Measurements from ENCODE around the gene PAX6. TPM values are rescaled to one million over a fixed set of nuclear protein-coding genes. Genes with fewer than 3 reads are reported as not detected.

The PAX6 gene
- total RNA-seq, 2 donors from 2014 or later, result not detected

DNA sequence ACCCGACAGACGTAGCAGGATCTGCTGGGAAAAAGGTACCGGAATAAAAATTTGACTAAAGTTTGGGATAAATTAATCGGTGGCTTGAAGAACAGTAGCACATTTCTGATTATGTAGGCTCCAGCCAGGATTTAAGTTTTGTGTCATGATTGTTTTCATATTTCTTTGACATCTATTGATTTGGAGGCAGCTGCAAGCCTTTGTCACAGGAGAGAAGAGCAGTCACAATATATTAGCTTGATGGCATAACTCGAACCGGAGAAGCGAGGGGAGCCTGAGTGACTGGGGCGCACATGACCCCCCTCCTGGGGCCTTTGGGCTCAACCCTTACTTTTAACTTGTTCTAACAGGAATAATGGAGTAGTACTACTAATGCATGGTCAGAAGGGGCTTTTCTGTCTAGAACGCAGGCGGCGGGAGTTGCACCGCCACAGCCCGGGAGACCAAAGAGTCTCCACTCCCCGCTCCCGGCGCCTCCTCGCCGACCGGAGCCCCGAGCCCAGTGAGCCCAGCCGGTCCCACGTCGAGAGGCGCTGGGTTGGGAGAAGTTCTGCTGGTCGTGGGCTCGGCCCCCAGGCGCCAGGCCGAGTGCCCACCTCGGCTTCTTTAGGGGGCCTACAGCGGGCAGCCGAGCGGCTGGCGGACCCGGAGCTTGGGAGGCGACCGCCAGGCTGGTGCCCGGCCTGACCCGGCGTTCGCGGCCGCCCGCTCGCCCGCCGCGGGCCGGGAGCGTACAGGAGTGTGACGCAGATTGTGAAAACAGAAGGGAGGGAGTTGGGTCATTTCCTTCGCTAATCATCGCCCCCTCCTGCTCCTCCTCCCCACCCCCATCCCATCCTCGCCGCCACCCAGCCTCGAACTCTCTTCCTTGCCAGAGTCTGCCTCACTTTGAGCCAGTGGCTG, 15.7 kb upstream of the PAX6 start:
- H3K9me3 ChIP-seq (ENCODE audit: control insufficient read depth, low read length, poor library complexity, severe bottlenecking), result no peaks in the 10 kb centered on the region
- no peak overlapping the region for H3K27ac Mint-ChIP-seq
- ATAC-seq (no peak), DNase-seq (no peak)
- peaks cover 77% of the 10 kb centered on the region for H3K27me3 Mint-ChIP-seq
- peaks cover 3% of the 10 kb centered on the region for H3K36me3 Mint-ChIP-seq (ENCODE audit: low read depth)
- peaks cover 13% of the 10 kb centered on the region for H3K4me1 Mint-ChIP-seq
- H3K4me3 Mint-ChIP-seq, result peak overlapping the region; percentile 47

DNA sequence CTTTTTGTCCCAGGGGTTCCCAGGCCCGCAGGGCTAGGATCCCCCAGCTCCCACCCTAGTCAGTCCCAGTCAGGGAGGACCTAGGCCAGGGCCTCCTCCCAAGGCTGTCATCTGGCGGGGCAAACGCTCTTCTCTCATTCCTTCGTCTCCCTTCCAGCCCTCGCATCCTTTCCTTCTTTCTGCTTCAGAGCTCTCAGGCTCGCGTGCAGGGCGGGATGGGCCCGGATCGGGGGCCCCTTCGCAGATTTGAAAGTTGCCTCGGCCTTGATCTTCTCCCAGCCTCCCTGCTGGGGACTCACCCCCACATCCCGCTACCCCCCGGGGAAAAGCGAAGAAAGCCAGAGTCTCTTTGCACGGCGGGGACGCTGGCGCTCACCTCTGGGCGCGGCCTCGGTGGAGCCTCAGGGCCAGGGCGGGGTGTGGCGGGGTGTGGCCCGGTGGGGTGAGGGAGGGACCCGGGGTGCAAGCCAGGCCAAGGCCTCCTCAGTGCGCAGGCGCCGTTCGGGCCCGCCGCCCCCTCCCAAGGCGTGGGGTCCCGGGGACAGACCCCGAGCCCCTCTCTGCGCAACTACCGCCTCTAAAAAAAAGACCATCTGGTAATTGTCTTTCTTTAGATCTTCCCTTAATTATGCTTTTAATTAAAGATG, 14.8 kb upstream of the PAX6 start:
- ATAC-seq (no peak), DNase-seq (no peak)
- peaks cover 3% of the 10 kb centered on the region for H3K36me3 Mint-ChIP-seq (ENCODE audit: low read depth)
- peaks cover 84% of the 10 kb centered on the region for H3K27me3 Mint-ChIP-seq
- peak overlapping the region; percentile 47 for H3K4me3 Mint-ChIP-seq
- peak overlapping the region; percentile 56 for H3K27ac Mint-ChIP-seq
- peaks cover 3% of the 10 kb centered on the region for H3K9me3 ChIP-seq (ENCODE audit: control insufficient read depth, low read length, poor library complexity, severe bottlenecking)
- H3K4me1 Mint-ChIP-seq, result peaks cover 13% of the 10 kb centered on the region

DNA sequence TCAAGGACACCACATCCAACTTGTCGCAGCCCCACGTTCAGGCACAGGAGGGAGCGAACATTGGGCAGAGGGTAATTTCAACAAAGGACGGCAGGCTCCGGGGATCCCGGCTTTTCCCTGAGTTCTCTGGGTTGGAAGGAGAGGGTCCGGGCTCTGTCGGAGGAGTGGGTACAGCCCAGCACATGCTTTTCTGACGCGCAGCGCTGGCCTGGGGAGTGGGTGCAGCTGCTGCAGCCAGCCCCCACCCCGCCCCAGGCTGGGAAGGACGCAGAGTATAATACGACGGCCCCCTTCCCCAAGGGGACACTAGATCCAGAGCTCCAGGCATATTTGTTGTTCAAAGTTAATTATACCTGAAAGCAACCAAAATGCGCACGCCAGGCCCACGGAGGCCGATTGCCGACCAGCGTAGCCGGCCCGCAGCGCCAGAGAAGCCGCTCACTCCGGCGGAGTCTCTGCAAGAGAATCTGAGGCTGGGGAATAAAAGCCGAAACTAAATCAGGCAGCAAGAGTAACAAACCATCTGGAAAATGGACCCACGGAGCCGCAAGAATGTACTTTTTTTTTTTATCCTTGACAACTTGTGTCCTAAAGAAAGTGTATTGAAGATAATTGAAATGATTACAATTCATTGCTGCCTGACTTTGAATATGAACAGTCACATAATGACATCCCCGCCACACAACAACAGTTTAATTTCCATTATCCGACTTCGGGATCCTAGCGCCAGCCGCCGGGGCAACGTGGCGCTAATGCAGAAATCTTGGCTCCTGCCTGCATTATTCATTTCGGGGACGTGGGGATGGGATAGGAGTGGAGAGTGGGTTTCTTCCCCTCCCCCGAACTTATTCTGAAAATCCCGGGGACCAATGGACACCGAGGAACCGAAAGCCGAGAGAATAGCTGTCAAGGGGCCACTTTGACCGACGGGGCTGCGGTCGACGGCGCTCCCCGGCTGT, 14.0 kb upstream of the PAX6 start:
- Mint-ChIP-seq H3K36me3 (ENCODE audit: low read depth) (peaks cover 3% of the 10 kb centered on the region), H3K27me3 (peaks cover 87% of the 10 kb centered on the region), H3K4me1 (peaks cover 13% of the 10 kb centered on the region), H3K27ac (peak overlapping the region; percentile 56), H3K4me3 (peak overlapping the region; percentile 67)
- DNase-seq (no peak), ATAC-seq (no peak)
- H3K9me3 ChIP-seq (ENCODE audit: control insufficient read depth, low read length, poor library complexity, severe bottlenecking), result peaks cover 8% of the 10 kb centered on the region

DNA sequence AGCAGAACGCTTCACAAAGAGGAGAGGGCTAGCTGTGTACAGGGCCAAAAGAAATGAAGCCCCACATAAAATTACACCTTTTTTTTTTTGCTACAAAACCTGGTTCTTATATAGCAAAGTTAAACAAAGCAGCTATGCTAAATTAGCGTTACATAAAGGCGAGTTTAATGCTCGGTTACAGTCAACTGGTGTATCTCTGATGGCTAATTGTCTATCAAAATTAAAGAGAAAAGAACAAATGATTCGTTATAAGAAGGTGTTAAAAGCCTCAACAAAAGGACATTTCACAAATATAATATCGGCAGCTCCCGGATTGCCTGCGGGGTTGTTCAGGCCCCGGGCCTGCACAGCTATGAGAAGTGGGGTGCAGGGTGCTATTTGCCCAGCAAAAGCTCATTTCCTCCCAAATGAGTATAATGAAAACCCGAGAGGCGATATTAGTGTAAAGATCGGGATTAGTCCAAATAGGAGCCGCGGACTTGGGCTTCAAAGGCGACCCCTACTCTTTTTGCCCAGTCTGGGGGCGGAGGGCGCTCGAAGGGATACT, 13.3 kb upstream of the PAX6 start:
- Mint-ChIP-seq H3K27ac (peak overlapping the region; percentile 56), H3K36me3 (ENCODE audit: low read depth) (peaks cover 3% of the 10 kb centered on the region), H3K4me1 (peaks cover 13% of the 10 kb centered on the region), H3K4me3 (peak overlapping the region; percentile 31), H3K27me3 (peaks cover 87% of the 10 kb centered on the region)
- H3K9me3 ChIP-seq (ENCODE audit: control insufficient read depth, low read length, poor library complexity, severe bottlenecking), result peaks cover 8% of the 10 kb centered on the region
- no peak for DNase-seq
- ATAC-seq, result no peak

DNA sequence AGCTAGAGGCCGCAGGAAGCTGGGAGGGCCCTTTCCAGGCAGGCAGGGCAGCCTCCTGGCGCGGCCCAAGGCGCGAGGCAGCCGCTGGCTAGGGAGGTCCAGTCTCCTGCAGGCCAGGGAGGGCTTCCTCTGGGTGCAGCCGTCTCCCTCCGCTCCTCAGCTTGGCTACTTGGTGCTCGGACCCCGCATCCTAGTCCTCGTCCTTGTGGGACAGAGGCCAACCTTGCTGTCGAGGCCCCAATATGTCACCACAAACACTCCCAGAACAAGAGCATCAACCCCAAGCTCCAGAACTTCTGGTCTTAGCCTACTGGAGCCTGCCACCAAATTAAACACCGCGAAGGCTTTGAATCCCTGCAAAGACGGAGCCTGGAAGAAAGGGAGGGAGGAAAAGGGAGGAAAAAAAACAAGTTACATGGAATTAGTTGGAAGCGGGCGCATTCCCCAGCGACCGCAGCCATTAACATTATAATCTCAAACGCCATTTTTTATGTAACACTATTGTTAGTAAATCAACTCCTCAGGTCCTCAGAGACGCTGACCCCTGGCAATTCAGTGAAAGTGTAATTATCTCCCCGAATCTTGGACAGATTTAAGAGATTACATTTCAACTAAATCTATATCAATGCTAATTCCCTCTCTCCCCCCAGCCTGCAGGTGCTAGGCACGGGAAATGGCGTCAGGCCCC, 12.7 kb upstream of the PAX6 start:
- H3K4me1 Mint-ChIP-seq, result peaks cover 13% of the 10 kb centered on the region
- DNase-seq (no peak), ATAC-seq (no peak)
- peaks cover 3% of the 10 kb centered on the region for H3K36me3 Mint-ChIP-seq (ENCODE audit: low read depth)
- H3K27ac Mint-ChIP-seq, result peak overlapping the region; percentile 56
- H3K4me3 Mint-ChIP-seq, result no peak overlapping the region
- H3K9me3 ChIP-seq (ENCODE audit: control insufficient read depth, low read length, poor library complexity, severe bottlenecking), result peaks cover 8% of the 10 kb centered on the region
- peaks cover 82% of the 10 kb centered on the region for H3K27me3 Mint-ChIP-seq

DNA sequence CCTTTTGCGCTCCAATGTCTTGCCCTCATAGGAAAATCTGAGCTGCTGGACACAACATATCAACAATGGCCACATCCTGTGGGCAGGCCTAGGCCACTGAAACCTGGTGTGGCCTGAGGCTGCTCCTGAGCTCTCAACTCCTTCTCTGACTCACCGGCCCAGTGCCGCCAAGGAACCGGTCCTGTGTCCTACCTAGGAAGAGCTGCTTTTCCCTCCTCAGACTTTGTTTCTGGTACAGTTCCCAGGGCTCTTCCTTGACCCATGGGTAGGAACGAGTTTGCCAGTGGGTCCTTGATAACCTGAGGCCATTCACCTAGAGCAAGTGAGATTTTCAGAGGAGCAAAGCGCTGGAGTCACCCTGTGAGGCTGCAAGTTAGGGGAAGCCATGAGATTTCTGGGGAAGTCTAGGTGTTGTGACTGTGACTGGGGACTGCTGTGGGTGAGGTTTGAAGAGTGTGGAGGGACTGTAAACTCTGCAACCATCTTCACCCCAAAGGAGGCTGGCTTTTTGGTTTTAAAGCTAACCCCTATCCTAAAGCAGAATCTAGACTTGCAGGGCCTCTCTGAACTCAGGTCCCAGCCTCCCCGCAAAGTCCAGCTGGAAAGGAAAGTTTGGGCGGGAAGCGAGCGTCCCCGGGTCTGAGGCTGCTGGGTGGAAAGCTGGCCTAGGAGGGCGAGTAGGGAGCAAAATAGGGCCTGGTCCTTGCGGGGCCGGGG, 12.0 kb upstream of the PAX6 start:
- Mint-ChIP-seq H3K27me3 (peaks cover 85% of the 10 kb centered on the region), H3K36me3 (ENCODE audit: low read depth) (peaks cover 3% of the 10 kb centered on the region), H3K4me3 (no peak overlapping the region), H3K27ac (no peak overlapping the region), H3K4me1 (peaks cover 13% of the 10 kb centered on the region)
- peaks cover 8% of the 10 kb centered on the region for H3K9me3 ChIP-seq (ENCODE audit: control insufficient read depth, low read length, poor library complexity, severe bottlenecking)
- ATAC-seq, result no peak
- no peak for DNase-seq

DNA sequence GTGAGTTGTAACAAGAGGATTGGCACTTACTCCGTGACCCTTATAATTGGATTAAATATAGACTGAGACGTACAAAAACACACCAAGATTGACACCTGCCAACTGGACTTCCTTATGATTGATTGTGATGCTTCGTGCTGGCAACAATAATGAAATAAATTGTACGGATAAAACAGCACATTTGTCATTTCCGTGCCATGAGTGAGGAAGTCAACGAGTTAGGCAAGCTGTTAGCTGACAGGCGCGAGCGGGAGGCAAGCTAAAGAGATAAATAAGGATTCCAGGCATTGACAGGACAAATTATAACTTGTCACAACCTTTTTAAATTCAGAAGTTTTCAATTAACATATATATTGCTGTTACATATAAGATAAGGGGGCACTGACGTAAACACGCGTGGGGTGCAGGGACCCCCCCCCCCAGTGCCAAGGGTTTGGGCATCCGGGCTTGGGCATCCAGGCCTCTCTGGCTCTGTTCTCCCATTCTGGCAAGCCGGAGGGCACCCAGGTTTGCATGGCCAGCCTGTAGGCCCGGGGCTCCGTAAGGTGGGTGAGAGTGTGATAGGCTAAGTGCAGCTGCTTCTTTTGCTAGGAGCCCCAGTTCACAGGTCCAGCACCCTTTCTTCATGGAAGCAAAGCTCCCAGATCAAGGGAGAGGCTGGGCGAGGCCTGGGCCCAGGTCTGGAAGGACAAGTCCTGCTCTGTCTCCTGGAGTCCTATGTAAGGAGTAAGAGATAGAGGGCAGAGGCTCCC, 11.2 kb upstream of the PAX6 start:
- Mint-ChIP-seq H3K36me3 (ENCODE audit: low read depth) (peaks cover 3% of the 10 kb centered on the region), H3K27ac (no peak overlapping the region), H3K4me1 (peaks cover 12% of the 10 kb centered on the region), H3K4me3 (no peak overlapping the region), H3K27me3 (peaks cover 79% of the 10 kb centered on the region)
- no peak for ATAC-seq
- peaks cover 8% of the 10 kb centered on the region for H3K9me3 ChIP-seq (ENCODE audit: control insufficient read depth, low read length, poor library complexity, severe bottlenecking)
- no peak for DNase-seq

DNA sequence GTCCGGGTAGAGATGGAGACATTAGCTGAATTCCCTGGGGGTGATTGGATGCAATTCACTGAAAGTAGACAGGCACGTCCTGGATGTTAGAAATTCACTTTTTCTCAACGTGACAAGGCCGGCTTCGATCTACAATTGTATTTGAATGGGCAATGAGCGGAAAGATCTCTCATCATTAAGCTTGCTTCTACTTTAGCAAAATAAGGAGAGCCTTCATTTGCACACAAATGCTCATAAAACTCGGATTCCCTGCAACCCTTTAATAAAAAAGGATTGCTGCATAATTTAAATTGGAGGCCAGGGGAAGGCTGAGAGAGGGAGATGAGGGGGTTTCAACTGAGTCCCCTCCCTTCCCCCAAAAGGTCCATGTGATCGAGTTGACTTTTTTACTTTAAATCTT, 10.6 kb upstream of the PAX6 start:
- no peak overlapping the region for H3K4me3 Mint-ChIP-seq
- H3K4me1 Mint-ChIP-seq, result peaks cover 13% of the 10 kb centered on the region
- H3K27me3 Mint-ChIP-seq, result peaks cover 79% of the 10 kb centered on the region
- H3K9me3 ChIP-seq (ENCODE audit: control insufficient read depth, low read length, poor library complexity, severe bottlenecking), result peaks cover 8% of the 10 kb centered on the region
- ATAC-seq (no peak), DNase-seq (no peak)
- H3K27ac Mint-ChIP-seq, result no peak overlapping the region
- H3K36me3 Mint-ChIP-seq (ENCODE audit: low read depth), result peaks cover 3% of the 10 kb centered on the region

DNA sequence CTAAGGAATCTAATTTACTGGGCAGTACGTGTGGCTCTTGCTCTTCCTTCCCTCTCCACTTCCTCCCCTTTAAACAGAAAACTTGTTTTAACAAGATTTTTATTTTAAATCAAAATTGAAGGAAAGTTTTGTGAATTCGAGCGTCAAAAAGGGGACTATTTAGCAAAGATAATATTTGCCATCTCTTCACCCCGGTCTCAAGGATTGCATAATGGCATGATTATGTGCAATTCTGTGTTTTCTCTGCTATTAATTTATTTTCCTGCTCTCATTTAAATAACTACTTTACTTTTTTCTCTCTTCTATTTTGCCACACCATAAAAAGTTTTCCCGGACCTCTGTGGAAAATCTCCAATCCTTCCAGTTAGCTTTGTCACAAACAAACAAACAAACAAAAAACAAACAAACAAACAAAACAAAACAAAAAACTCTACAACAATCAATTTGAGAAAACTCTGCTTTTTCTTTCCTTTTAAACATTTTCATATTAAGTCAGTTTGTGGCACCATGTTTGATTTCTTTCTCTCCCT, 10.2 kb upstream of the PAX6 start:
- DNase-seq (no peak), ATAC-seq (no peak)
- H3K4me3 Mint-ChIP-seq, result no peak overlapping the region
- H3K9me3 ChIP-seq (ENCODE audit: control insufficient read depth, low read length, poor library complexity, severe bottlenecking), result peaks cover 8% of the 10 kb centered on the region
- peaks cover under 1% of the 10 kb centered on the region for H3K36me3 Mint-ChIP-seq (ENCODE audit: low read depth)
- H3K27ac Mint-ChIP-seq, result no peak overlapping the region
- peaks cover 9% of the 10 kb centered on the region for H3K4me1 Mint-ChIP-seq
- peaks cover 77% of the 10 kb centered on the region for H3K27me3 Mint-ChIP-seq

DNA sequence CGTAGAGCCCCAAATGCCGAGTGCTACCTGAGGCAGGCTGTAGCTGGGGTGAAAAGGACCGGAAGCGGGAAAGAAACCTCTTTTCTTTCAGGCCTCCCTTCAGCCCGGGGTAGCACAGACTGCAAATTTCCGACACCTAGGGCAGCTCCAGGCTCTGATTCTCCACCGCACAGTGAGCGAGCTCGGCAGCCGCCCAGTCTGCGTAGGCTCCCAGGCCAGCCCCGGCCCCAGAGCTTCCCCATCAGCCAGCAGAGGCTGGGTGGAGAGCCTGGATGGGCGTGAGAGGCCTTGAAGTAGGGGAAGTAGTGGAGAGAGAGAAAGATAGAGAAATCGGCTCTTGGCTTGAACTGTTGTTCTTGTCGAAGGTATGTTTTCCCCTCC, 9.3 kb upstream of the PAX6 start:
- H3K36me3 Mint-ChIP-seq (ENCODE audit: low read depth), result peaks cover 2% of the 10 kb centered on the region
- H3K4me1 Mint-ChIP-seq, result peaks cover 11% of the 10 kb centered on the region
- H3K27ac Mint-ChIP-seq, result no peak overlapping the region
- H3K27me3 Mint-ChIP-seq, result peaks cover 74% of the 10 kb centered on the region
- H3K9me3 ChIP-seq (ENCODE audit: control insufficient read depth, low read length, poor library complexity, severe bottlenecking), result peaks cover 8% of the 10 kb centered on the region
- DNase-seq (no peak), ATAC-seq (no peak)
- H3K4me3 Mint-ChIP-seq, result no peak overlapping the region
